HL-60 (cell line): ENCODE data around the gene ITPKC.

Experiments
- DNase-seq, 2 experiments: peaks; one replicate each; pipeline ENCODE4 v3.0.0-alpha.2; 2010 to 2020; ENCODE audit warnings: low read depth in 1 of 2, low spot score in 1 of 2
- H3K27ac ChIP-seq: fragments of 250-450 bp; sonication (Bioruptor Pico); replicated peaks from 2 replicates; pipeline ENCODE4 v1.5.1; 2020; ENCODE audit warnings: mild to moderate bottlenecking, moderate library complexity
- H3K27me3 ChIP-seq: fragments of 250-450 bp; sonication (Bioruptor Pico); 2 replicates; pipeline ENCODE4 v1.5.1; 2021; ENCODE audit warnings: mild to moderate bottlenecking, moderate library complexity; ENCODE audit not compliant: insufficient read depth, poor library complexity, severe bottlenecking
- H3K4me3 ChIP-seq: replicated peaks from 2 replicates; pipeline ENCODE4 v1.5.1; 2011; ENCODE audit warnings: mild to moderate bottlenecking, control low read depth, low read length; ENCODE audit not compliant: insufficient read depth
- CTCF ChIP-seq: IDR thresholded peaks from one replicate; pipeline ENCODE4 v1.5.1; 2011; ENCODE audit warnings: low read length, control low read depth, inconsistent platforms; ENCODE audit not compliant: insufficient read depth
- GABPA ChIP-seq: IDR thresholded peaks from 2 replicates; pipeline ENCODE4 v1.6.1; 2012; ENCODE audit warnings: low read depth
- POLR2AphosphoS5 ChIP-seq: IDR thresholded peaks from 2 replicates; pipeline ENCODE4 v1.6.1; 2012; ENCODE audit warnings: low read depth
- REST ChIP-seq: IDR thresholded peaks from 2 replicates; pipeline ENCODE4 v1.6.1; 2012; ENCODE audit warnings: low read depth; ENCODE audit not compliant: insufficient replicate concordance
- SPI1 ChIP-seq: IDR thresholded peaks from 2 replicates; pipeline ENCODE4 v1.6.1; 2012; ENCODE audit warnings: low read depth, mild to moderate bottlenecking, borderline replicate concordance

ITPKC gene

GRCh38 chr19:40736661-40737060 lies 19.7 kb downstream of the ITPKC start:
- H3K4me3 ChIP-seq = no peak overlapping the region
- H3K27ac ChIP-seq = no peak overlapping the region
- TF ChIP-seq GABPA (no peak), POLR2AphosphoS5 (no peak), SPI1 (no peak), CTCF (no peak), REST (no peak)
- no peaks in the 10 kb centered on the region for H3K27me3 ChIP-seq
- DNase-seq = no peak

DNA sequence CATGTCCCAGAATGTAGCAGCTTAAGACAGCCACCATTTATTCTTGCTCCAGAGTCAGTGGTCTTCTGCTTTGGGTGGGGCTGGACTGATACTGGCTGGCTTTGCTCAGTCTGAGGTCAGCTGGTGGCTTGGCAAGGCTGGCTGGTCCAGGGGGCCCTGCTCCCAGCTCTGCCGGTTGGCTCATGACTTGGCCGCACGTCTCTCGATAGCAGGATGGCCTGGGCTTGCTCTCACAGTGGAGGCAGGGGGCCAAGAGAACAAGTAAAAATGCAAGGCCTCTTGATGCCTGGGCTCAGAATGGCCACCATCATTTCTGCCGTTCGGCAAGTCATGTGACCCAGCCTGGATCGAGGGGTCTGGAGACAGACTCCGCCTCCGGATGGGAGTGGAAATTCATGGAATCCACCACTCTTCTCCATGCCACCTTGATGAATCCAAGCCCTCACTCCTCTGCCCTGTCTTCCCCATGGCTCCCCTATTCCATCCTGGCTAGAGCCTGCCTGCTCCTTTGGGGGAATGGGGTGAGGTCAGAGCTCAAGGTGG lies 20.3 kb downstream of the ITPKC start:
- DNase-seq = no peak
- Histone ChIP-seq H3K27me3 (no peaks in the 10 kb centered on the region), H3K4me3 (no peak overlapping the region), H3K27ac (no peak overlapping the region)
- TF ChIP-seq GABPA (no peak), REST (no peak), CTCF (no peak), POLR2AphosphoS5 (no peak), SPI1 (no peak)

DNA sequence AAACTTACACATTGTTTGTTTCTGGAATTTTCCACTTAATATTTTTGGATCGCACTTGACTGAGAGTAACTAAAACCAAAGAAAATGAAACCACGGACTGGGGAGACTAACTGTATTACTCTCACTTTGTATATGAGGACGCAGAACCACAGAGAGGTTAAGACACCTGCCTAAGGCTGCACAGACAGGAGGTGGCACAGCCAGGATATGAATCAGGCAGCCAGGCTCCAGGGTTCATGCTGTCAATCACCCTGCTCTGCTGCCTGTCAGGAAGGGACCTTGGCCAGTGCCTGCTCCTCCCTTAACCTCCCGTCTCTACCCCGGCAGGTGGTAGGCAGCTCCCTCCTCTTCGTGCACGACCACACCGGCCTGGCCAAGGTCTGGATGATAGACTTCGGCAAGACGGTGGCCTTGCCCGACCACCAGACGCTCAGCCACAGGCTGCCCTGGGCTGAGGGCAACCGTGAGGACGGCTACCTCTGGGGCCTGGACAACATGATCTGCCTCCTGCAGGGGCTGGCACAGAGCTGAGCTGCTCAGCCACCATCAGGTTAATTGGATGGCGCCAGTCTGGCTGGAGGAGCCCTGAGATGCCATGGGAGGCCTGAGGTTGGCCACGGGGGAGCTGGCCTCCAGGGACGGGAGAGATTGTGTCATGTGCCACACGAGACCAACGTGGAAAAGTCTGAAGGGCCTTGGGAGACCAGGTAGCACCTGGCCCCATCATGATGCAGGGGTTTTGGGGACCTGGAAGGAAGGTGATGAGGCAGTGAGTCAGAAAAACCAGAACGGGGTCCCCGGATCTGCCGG lies 22.3 kb downstream of the ITPKC start:
- no peak for TF ChIP-seq REST
- no peak for TF ChIP-seq POLR2AphosphoS5
- no peak for TF ChIP-seq GABPA
- no peak for TF ChIP-seq SPI1
- no peak for TF ChIP-seq CTCF
- DNase-seq = no peak
- H3K27ac ChIP-seq = no peak overlapping the region
- H3K4me3 ChIP-seq = no peak overlapping the region
- H3K27me3 ChIP-seq = no peaks in the 10 kb centered on the region
